NCI-H2029 treated with DMSO at 0.1 percent for 48 hours (cell line): ENCODE measurements around the gene DHDH.

Experiments
- DNase-seq: peaks from one replicate; lab custom pipeline; 2025; lab: John Stamatoyannopoulos, UW

The DHDH gene

GRCh38 chr19:48966541-48967345 is 33.2 kb downstream of the DHDH start:
- no peak for DNase-seq

GRCh38 chr19:48967346-48968178 is 34.1 kb downstream of the DHDH start:
- DNase-seq = no peak

DNA sequence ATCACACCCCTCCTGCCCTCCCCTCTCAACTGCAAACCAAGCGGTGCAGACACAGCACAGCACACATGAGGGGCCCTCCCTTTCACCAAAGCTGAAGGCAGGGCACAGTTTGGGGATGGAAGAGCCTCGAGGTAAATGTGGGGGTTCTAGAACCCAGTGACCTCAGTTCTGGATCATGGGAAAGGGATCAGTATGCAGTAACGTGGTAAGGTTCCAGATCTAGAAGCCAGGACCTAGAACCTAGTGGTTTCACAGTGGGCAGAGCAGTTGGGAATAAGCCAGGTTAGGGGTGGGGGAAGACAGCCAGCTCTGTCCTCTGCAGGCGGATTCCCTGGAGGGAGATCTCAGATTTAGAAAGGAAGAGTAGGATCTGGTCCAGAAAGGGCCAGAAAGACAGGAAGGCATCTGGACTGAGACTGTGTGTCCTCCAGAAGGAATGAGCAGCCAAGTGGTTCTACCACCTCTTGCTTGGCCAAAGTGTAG is 34.7 kb downstream of the DHDH start:
- no peak for DNase-seq

GRCh38 chr19:48968813-48969218 is 35.3 kb downstream of the DHDH start:
- DNase-seq = no peak

GRCh38 chr19:48969276-48970138 is 36.0 kb downstream of the DHDH start:
- DNase-seq = no peak

- no peak for DNase-seq
Observed at GRCh38 chr19:48970139-48970766, 36.8 kb downstream of the DHDH start.

DNA sequence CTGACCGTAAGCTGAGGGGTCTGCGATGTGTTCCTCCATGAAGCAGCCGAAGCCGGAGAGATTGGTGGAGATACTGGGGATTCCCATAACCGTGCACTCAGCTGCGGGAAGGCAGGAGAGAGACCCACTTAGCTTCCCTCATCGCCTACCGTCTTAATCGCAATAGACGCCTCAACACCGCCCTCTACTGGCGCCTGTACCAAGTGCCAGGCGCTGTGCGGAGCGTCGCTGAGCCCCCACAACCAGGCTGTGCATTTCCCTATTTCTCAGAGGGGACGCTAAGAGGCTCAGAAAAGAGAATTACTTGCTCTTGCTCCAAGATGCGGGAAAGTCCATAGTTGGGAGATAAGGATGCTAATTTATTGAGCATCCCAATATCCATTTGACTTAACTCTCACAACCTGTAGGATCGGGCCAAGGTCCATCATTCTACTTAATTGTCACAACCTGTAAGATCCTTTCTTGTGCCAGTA is 37.5 kb downstream of the DHDH start:
- peak; percentile 50 for DNase-seq

- no peak for DNase-seq
Observed at GRCh38 chr19:48975947-48976847, 42.7 kb downstream of the DHDH start.

DNA sequence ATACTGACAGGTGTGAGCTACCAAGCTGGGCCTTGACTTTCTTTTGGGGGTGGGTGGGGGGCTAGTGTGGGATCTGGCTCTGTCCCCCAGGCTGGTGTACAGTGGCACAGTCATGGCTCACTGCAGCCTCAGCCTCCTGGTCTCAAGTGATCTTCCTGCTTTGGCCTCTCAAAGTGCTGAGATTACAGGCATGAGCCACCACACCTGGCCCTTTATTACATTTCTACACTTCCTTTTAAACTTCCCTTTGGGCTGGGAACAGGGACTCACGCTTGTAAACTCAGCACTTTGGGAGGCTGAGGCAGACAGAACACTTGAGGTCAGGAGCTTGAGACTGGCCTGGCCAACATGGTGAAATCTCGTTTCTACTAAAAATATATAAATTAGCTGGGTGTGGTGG is 43.6 kb downstream of the DHDH start:
- no peak for DNase-seq

GRCh38 chr19:48982280-48982679 is 48.8 kb downstream of the DHDH start:
- no peak for DNase-seq

DNA sequence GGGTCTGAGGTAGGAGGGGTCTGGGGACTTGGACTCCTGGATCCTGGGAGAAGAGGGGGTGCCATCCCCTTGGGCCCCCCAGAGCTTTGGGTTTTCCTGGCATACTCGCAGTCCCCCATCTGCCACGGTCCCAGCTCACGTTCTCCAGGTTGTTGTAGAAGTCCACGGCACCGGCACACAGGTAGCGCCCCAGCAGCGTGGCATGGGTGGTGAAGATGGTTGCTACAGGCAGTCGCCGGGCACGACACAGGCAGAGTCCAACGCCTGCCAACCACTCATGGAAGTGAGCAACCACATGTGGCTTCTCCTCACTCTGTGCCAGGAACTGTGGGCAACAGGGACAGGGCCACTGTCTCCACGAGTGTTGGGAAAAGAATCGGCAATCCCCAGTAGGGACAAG is 52.2 kb downstream of the DHDH start:
- DNase-seq = no peak

- no peak for DNase-seq
Observed at GRCh38 chr19:48986211-48986610, 52.7 kb downstream of the DHDH start.

- no peak for DNase-seq
Observed at GRCh38 chr19:48987323-48987722, 53.8 kb downstream of the DHDH start.

DNA sequence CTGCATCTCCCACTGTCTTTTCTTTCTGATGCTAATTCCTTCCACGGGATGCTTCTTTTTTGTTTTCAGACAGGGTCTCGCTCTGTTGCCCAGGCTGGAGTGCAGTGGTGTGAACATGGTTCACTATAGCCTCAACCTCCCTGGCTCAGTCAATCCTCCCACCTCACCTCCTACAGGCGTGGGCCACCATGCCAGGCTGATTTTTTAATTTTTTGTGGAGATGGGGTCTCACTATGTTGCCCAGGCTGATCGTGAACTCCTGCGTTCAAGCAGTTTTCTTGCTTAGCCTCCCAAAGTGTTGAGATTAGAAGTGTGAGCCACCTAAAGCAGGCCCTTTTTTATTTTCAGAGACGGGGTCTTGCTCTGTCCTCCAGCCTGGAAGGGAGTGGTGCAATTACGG is 54.8 kb downstream of the DHDH start:
- no peak for DNase-seq

DNA sequence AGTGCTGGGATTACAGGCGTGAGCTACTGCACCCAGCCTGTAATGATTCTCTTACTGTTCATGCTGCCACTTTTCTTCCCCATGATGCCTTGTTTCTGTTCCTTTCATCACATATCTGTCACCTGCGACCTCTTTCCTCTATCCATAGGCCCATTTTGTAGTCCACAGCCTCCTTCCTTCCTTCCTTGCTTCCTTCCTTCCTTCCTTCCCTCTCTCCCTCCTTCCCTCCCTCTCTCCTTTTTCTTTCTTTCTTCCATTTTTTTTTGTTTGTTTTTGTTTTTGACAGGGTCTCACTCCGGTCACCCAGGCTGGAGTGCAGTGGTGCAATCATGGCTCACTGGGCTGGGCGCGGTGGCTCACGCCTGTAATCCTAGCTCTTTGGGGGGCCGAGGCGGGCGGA is 55.4 kb downstream of the DHDH start:
- DNase-seq = no peak

DNA sequence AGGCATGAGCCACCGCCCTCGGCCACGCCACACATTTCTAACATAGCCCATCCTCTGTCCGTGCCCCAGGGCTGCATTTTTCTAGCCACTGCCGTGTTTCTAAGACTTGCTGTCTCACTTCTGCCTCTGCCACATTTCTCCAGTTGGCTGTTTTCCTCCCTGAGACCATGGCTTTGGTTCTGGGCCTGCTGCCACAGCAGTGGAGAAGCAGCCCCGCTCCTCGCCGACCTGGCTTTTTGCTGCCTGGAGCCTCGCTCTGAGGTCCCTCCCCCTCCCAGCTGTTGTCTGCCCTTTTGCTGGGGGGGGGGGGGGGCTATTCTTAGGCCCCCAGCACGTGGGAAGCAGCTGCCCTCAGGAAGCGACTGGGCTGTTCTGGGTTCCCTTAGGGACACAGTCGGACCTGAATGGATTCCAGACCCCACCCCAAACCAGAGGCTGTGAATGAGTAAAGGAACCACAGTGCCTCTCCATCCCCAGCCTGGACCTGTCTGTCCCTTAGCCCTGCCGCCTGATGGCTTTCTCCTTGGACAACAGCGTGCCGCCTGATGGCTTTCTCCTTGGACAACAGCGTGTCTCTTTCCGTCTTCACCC is 56.3 kb downstream of the DHDH start:
- DNase-seq = no peak

DNA sequence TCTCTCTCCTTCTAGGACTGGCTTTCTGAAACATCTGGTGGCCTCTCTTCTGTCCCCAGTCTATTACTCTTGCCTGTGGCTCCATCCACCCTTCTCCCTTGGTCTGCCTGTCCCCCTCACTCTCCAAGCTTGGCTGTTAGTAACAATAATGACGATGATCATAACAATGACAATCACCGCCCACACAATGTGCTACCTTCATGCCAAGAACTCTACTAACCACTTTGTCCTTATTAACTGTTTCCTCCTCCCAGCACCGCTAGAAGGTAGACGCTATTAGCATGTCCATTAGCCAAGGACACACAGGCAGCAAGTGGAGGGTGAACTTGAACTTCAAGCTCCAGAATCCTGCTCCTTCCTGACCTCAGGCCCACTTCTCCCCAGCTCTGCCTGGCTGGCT is 56.9 kb downstream of the DHDH start:
- DNase-seq = no peak

- no peak for DNase-seq
Observed at GRCh38 chr19:48991011-48991609, 57.6 kb downstream of the DHDH start.

GRCh38 chr19:48991873-48992580 is 58.5 kb downstream of the DHDH start:
- no peak for DNase-seq
